HG02870 (cell line): ENCODE results near the gene CKAP2.
"Not testable (repeated sequence)": the region's sequence is repeated elsewhere in the genome, so short reads cannot be mapped to it uniquely, and the experiment has no call there.

Experiments
- ATAC-seq: cut with Tn5 transposase; IDR thresholded peaks from one replicate; pipeline ENCODE4 v1.9.1; 2021; ENCODE audit warnings: mild to moderate bottlenecking, moderate library complexity; ENCODE audit not compliant: unreplicated experiment

Gene CKAP2

GRCh38 chr13:52454820-52455676 is at the start of gene CKAP2:
Gene CKAP2 (plus strand): TSS chr13:52455478. CDS start chr13:52455557, 79 bp downstream.
- peak; percentile 69 for ATAC-seq

GRCh38 chr13:52405767-52406494 is 49.3 kb upstream of the CKAP2 start, which contains the start of gene THSD1:
Gene THSD1 (minus strand): TSS chr13:52406172. CDS start chr13:52402600, 3,572 bp downstream.
- ATAC-seq: peak; percentile 48

- ATAC-seq: no peak
Observed at GRCh38 chr13:52406629-52407028, 48.6 kb upstream of the CKAP2 start.

GRCh38 chr13:52407436-52407835 is 47.8 kb upstream of the CKAP2 start:
- not testable (repeated sequence) for ATAC-seq

GRCh38 chr13:52408071-52408658 is 47.1 kb upstream of the CKAP2 start:
- not testable (repeated sequence) for ATAC-seq

GRCh38 chr13:52411629-52412028 is 43.6 kb upstream of the CKAP2 start:
- peak; percentile 88 for ATAC-seq

GRCh38 chr13:52412128-52412527 is 43.1 kb upstream of the CKAP2 start:
- no peak for ATAC-seq

- no peak for ATAC-seq
Observed at GRCh38 chr13:52414051-52414450, 41.2 kb upstream of the CKAP2 start.

GRCh38 chr13:52414963-52415362 is 40.3 kb upstream of the CKAP2 start:
- ATAC-seq: no peak

GRCh38 chr13:52419080-52419479 is 36.2 kb upstream of the CKAP2 start:
- ATAC-seq: no peak

- ATAC-seq: no peak
Observed at GRCh38 chr13:52421216-52421615, 34.1 kb upstream of the CKAP2 start.

- no peak for ATAC-seq
Observed at GRCh38 chr13:52428295-52428694, 27.0 kb upstream of the CKAP2 start.

GRCh38 chr13:52432456-52432855 is 22.8 kb upstream of the CKAP2 start:
- no peak for ATAC-seq

GRCh38 chr13:52446265-52446664 is 9.0 kb upstream of the CKAP2 start:
- no peak for ATAC-seq

GRCh38 chr13:52447354-52447753 is 7.9 kb upstream of the CKAP2 start:
- no peak for ATAC-seq

GRCh38 chr13:52447815-52448552 is 7.3 kb upstream of the CKAP2 start:
- ATAC-seq: no peak

- peak; percentile 0 for ATAC-seq
Observed at GRCh38 chr13:52449331-52450011, 5.8 kb upstream of the CKAP2 start.

- peak; percentile 57 for ATAC-seq
Observed at GRCh38 chr13:52450012-52450792, 5.1 kb upstream of the CKAP2 start, which contains the start of gene VPS36. Gene VPS36 (minus strand): TSS chr13:52450634. CDS start chr13:52450594, 40 bp downstream.

GRCh38 chr13:52450793-52451116 is 4.5 kb upstream of the CKAP2 start:
- ATAC-seq: no peak
